HEK293 (cell line): ENCODE measurements around the gene ZNF22.

ENCODE experiments used
- INSM2 ChIP-seq: fragments of 450-650 bp; formaldehyde crosslinking; IDR thresholded peaks from 2 replicates; pipeline ENCODE4 v1.5.1; 2016; ENCODE audit warnings: missing biosample characterization, missing genetic modification characterization
- OSR2 ChIP-seq: fragments of 450-650 bp; formaldehyde crosslinking; IDR thresholded peaks from 2 replicates; pipeline ENCODE4 v1.5.1; 2016; ENCODE audit warnings: missing biosample characterization, missing genetic modification characterization
- PBX3 ChIP-seq: sonication (generic); formaldehyde crosslinking; IDR thresholded peaks from 2 replicates; pipeline ENCODE4 v1.8.1; 2022; ENCODE audit warnings: mild to moderate bottlenecking, moderate library complexity, missing genetic modification reagents
- PRDM10 ChIP-seq: fragments of 450-650 bp; formaldehyde crosslinking; IDR thresholded peaks from 2 replicates; pipeline ENCODE4 v1.5.1; 2016; ENCODE audit warnings: missing biosample characterization, missing genetic modification characterization
- SP2 ChIP-seq: fragments of 450-650 bp; formaldehyde crosslinking; IDR thresholded peaks from 2 replicates; pipeline ENCODE4 v1.5.1; 2016; ENCODE audit warnings: missing biosample characterization, missing genetic modification characterization
- SP3 ChIP-seq: fragments of 450-650 bp; formaldehyde crosslinking; IDR thresholded peaks from 2 replicates; pipeline ENCODE4 v1.5.1; 2016; ENCODE audit warnings: missing biosample characterization, missing genetic modification characterization
- ZBTB11 ChIP-seq: fragments of 450-650 bp; formaldehyde crosslinking; conservative IDR thresholded peaks from 2 replicates; pipeline ENCODE4 v1.5.1; 2016; ENCODE audit warnings: low read depth, missing biosample characterization, missing genetic modification characterization
- ZNF121 ChIP-seq: fragments of 450-650 bp; formaldehyde crosslinking; IDR thresholded peaks from 2 replicates; pipeline ENCODE4 v1.5.1; 2016; ENCODE audit warnings: missing biosample characterization, missing genetic modification characterization
- ZNF155 ChIP-seq: fragments of 450-650 bp; formaldehyde crosslinking; IDR thresholded peaks from 2 replicates; pipeline ENCODE4 v1.5.1; 2016; ENCODE audit warnings: missing biosample characterization, missing genetic modification characterization
- ZNF214 ChIP-seq: fragments of 450-650 bp; formaldehyde crosslinking; IDR thresholded peaks from 2 replicates; pipeline ENCODE4 v1.5.1; 2017; ENCODE audit warnings: missing biosample characterization, mild to moderate bottlenecking, missing genetic modification characterization, borderline replicate concordance
- ZNF324 ChIP-seq: fragments of 450-650 bp; formaldehyde crosslinking; IDR thresholded peaks from 2 replicates; pipeline ENCODE4 v1.5.1; 2016; ENCODE audit warnings: missing biosample characterization, missing genetic modification characterization
- ZNF341 ChIP-seq: fragments of 450-650 bp; formaldehyde crosslinking; IDR thresholded peaks from 2 replicates; pipeline ENCODE4; 2016; ENCODE audit warnings: low read depth, missing biosample characterization, missing genetic modification characterization
- ZNF398 ChIP-seq: fragments of 450-650 bp; formaldehyde crosslinking; IDR thresholded peaks from 2 replicates; pipeline ENCODE4 v1.5.1; 2017; ENCODE audit warnings: missing biosample characterization, missing genetic modification characterization
- ZNF560 ChIP-seq: fragments of 450-650 bp; formaldehyde crosslinking; IDR thresholded peaks from 2 replicates; pipeline ENCODE4 v1.5.1; 2017; ENCODE audit warnings: missing biosample characterization, missing genetic modification characterization, borderline replicate concordance
- ZNF561 ChIP-seq: fragments of 450-650 bp; IDR thresholded peaks from 2 replicates; pipeline ENCODE4 v1.5.1; 2018; ENCODE audit warnings: missing biosample characterization, missing genetic modification characterization, borderline replicate concordance
- ZNF747 ChIP-seq: fragments of 450-650 bp; formaldehyde crosslinking; IDR thresholded peaks from 2 replicates; pipeline ENCODE4 v1.5.1; 2016; ENCODE audit warnings: missing biosample characterization, missing genetic modification characterization
- ZNF791 ChIP-seq: fragments of 450-650 bp; formaldehyde crosslinking; IDR thresholded peaks from 2 replicates; pipeline ENCODE4 v1.5.1; 2016; ENCODE audit warnings: missing biosample characterization, missing genetic modification characterization
- TF ChIP-seq, protein P1 (sequence below): fragments of 450-650 bp; formaldehyde crosslinking; IDR thresholded peaks from 2 replicates; pipeline ENCODE4 v1.5.1; 2017; ENCODE audit warnings: missing biosample characterization, missing genetic modification characterization
- TF ChIP-seq, protein P2 (sequence below): fragments of 450-650 bp; formaldehyde crosslinking; IDR thresholded peaks from 2 replicates; pipeline ENCODE4 v1.5.1; 2016; ENCODE audit warnings: missing biosample characterization, missing genetic modification characterization
- TF ChIP-seq, protein P3 (sequence below): fragments of 450-650 bp; formaldehyde crosslinking; IDR thresholded peaks from 2 replicates; pipeline ENCODE4 v1.5.1; 2016; ENCODE audit warnings: missing biosample characterization, missing genetic modification characterization

Gene ZNF22

GRCh38 chr10:44975431-44976331, 25.0 kb upstream of the ZNF22 start (continued):
- TF ChIP-seq ZNF561 (tag by site-specific recombination) (no peak), INSM2 (tag by site-specific recombination) (no peak), ZNF324 (tag by site-specific recombination) (no peak), ZNF155 (tag by site-specific recombination) (no peak), ZNF341 (tag by site-specific recombination) (no peak; the same call in 1 of the 2 replicates), ZNF398 (tag by site-specific recombination) (no peak), ZNF747 (no peak), ZNF121 (tag by site-specific recombination) (no peak), PRDM10 (peak; percentile 42; the same call in 1 of the 2 replicates), ZNF214 (no peak), SP3 (tag by site-specific recombination) (no peak), PBX3 (CRISPR knock-in tag) (no peak), ZBTB11 (tag by site-specific recombination) (no peak), OSR2 (peak; percentile 46; the same call in 1 of the 2 replicates), ZNF560 (tag by site-specific recombination) (no peak), SP2 (tag by site-specific recombination) (peak; percentile 55), ZNF791 (no peak)
- TF ChIP-seq, protein P1, sequence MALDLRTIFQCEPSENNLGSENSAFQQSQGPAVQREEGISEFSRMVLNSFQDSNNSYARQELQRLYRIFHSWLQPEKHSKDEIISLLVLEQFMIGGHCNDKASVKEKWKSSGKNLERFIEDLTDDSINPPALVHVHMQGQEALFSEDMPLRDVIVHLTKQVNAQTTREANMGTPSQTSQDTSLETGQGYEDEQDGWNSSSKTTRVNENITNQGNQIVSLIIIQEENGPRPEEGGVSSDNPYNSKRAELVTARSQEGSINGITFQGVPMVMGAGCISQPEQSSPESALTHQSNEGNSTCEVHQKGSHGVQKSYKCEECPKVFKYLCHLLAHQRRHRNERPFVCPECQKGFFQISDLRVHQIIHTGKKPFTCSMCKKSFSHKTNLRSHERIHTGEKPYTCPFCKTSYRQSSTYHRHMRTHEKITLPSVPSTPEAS, result no peak
- TF ChIP-seq, protein P2, sequence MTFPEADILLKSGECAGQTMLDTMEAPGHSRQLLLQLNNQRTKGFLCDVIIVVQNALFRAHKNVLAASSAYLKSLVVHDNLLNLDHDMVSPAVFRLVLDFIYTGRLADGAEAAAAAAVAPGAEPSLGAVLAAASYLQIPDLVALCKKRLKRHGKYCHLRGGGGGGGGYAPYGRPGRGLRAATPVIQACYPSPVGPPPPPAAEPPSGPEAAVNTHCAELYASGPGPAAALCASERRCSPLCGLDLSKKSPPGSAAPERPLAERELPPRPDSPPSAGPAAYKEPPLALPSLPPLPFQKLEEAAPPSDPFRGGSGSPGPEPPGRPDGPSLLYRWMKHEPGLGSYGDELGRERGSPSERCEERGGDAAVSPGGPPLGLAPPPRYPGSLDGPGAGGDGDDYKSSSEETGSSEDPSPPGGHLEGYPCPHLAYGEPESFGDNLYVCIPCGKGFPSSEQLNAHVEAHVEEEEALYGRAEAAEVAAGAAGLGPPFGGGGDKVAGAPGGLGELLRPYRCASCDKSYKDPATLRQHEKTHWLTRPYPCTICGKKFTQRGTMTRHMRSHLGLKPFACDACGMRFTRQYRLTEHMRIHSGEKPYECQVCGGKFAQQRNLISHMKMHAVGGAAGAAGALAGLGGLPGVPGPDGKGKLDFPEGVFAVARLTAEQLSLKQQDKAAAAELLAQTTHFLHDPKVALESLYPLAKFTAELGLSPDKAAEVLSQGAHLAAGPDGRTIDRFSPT (tag by site-specific recombination), result no peak
- TF ChIP-seq, protein P3, sequence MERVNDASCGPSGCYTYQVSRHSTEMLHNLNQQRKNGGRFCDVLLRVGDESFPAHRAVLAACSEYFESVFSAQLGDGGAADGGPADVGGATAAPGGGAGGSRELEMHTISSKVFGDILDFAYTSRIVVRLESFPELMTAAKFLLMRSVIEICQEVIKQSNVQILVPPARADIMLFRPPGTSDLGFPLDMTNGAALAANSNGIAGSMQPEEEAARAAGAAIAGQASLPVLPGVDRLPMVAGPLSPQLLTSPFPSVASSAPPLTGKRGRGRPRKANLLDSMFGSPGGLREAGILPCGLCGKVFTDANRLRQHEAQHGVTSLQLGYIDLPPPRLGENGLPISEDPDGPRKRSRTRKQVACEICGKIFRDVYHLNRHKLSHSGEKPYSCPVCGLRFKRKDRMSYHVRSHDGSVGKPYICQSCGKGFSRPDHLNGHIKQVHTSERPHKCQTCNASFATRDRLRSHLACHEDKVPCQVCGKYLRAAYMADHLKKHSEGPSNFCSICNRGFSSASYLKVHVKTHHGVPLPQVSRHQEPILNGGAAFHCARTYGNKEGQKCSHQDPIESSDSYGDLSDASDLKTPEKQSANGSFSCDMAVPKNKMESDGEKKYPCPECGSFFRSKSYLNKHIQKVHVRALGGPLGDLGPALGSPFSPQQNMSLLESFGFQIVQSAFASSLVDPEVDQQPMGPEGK (tag by site-specific recombination), result peak; percentile 18; the same call in 1 of the 2 replicates
